ENCODE measurements around the gene AP1G1. TPM values are rescaled to one million over a fixed set of nuclear protein-coding genes. Genes with fewer than 3 reads are reported as not detected.
"Not testable (repeated sequence)": the region's sequence is repeated elsewhere in the genome, so short reads cannot be mapped to it uniquely, and the experiment has no call there.

The AP1G1 gene
- polyA plus RNA-seq, 2 donors = 16.9 to 23.5 TPM

DNA sequence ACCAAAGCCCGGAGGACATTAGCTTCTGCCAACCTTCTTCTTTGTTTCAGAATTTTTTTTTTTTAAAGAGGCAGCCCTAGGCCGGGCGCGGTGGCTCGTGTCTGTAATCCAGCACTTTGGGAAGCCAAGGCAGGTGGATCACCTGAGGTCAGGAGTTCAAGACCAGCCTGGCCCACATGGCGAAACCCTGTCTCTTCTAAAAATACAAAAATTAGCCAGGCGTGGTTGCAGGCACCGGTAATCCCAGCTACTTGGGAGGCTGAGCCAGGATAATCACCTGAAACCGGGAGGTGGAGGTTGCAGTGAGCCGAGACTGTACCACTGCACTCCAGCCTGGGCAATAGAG lies 8.5 kb upstream of the AP1G1 start:
- H3K4me1 ChIP-seq (ENCODE audit: control insufficient read depth in 2 of 2, insufficient read depth in 2 of 2, low read length in 1 of 2); H3K4me3 ChIP-seq (ENCODE audit: low read depth in 1 of 2, low read length in 2 of 2); H3K9me3 ChIP-seq (ENCODE audit: control insufficient read depth in 2 of 2, insufficient read depth in 1 of 2, low read depth in 1 of 2, low read length in 1 of 2); H3K36me3 ChIP-seq (ENCODE audit: control insufficient read depth in 2 of 2, insufficient read depth in 2 of 2, low read length in 1 of 2); H3K27me3 ChIP-seq (ENCODE audit: control insufficient read depth in 1 of 2, insufficient read depth in 2 of 2, low read length in 2 of 2): not testable (repeated sequence)
- peak overlapping the region; percentile 57 to 68 for H3K27ac ChIP-seq (ENCODE audit: low read depth in 2 of 2, low read length in 1 of 2)
- WGBS, 2 donors = 45 to 61% methylated on average over 10 of the region's 10 CpGs

GRCh38 chr16:71811261-71811803 lies 2.7 kb upstream of the AP1G1 start:
- H3K4me1 ChIP-seq (ENCODE audit: control insufficient read depth in 2 of 2, insufficient read depth in 2 of 2, low read length in 1 of 2) = no peaks in the 10 kb centered on the region
- no peaks in the 10 kb centered on the region for H3K27me3 ChIP-seq (ENCODE audit: control insufficient read depth in 1 of 2, insufficient read depth in 2 of 2, low read length in 2 of 2)
- 74 to 85% methylated on average over 5 of the region's 5 CpGs for WGBS, 2 donors
- no peaks in the 10 kb centered on the region for H3K36me3 ChIP-seq (ENCODE audit: control insufficient read depth in 2 of 2, insufficient read depth in 2 of 2, low read length in 1 of 2)
- no peak overlapping the region for H3K4me3 ChIP-seq (ENCODE audit: low read depth in 1 of 2, low read length in 2 of 2)
- H3K27ac ChIP-seq (ENCODE audit: low read depth in 2 of 2, low read length in 1 of 2) = no peak overlapping the region
- H3K9me3 ChIP-seq (ENCODE audit: control insufficient read depth in 2 of 2, insufficient read depth in 1 of 2, low read depth in 1 of 2, low read length in 1 of 2) = no peaks in the 10 kb centered on the region

DNA sequence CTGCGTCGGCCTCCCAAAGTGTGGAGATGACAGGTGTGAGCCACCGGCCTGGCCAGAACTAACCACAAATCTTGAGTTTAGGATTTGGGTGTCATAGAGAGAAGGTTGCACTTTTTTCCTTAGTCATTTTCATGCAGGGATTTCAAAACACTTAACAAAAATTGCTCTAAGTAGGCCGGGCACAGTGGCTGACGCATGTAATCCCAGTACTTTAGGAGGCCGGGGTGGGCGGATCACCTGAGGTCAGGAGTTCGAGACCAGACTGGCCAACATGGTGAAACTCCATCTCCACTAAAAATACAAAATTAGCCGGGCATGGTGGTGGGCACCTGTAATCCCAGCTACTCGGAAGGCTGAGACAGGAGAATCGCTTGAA lies 1.5 kb upstream of the AP1G1 start:
- not testable (repeated sequence) for H3K36me3 ChIP-seq (ENCODE audit: control insufficient read depth in 2 of 2, insufficient read depth in 2 of 2, low read length in 1 of 2); H3K9me3 ChIP-seq (ENCODE audit: control insufficient read depth in 2 of 2, insufficient read depth in 1 of 2, low read depth in 1 of 2, low read length in 1 of 2); H3K4me3 ChIP-seq (ENCODE audit: low read depth in 1 of 2, low read length in 2 of 2); H3K27me3 ChIP-seq (ENCODE audit: control insufficient read depth in 1 of 2, insufficient read depth in 2 of 2, low read length in 2 of 2); H3K4me1 ChIP-seq (ENCODE audit: control insufficient read depth in 2 of 2, insufficient read depth in 2 of 2, low read length in 1 of 2)
- WGBS, 2 donors = 85 to 91% methylated on average over 11 of the region's 11 CpGs
- H3K27ac ChIP-seq (ENCODE audit: low read depth in 2 of 2, low read length in 1 of 2) = peak overlapping the region in 1 of 2 donors; percentile 31

- no peaks in the 10 kb centered on the region for H3K27me3 ChIP-seq (ENCODE audit: control insufficient read depth in 1 of 2, insufficient read depth in 2 of 2, low read length in 2 of 2)
- no peaks in the 10 kb centered on the region for H3K36me3 ChIP-seq (ENCODE audit: control insufficient read depth in 2 of 2, insufficient read depth in 2 of 2, low read length in 1 of 2)
- H3K4me3 ChIP-seq (ENCODE audit: low read depth in 1 of 2, low read length in 2 of 2) = peak overlapping the region; percentile 78 to 98
- H3K4me1 ChIP-seq (ENCODE audit: control insufficient read depth in 2 of 2, insufficient read depth in 2 of 2, low read length in 1 of 2) = no peaks in the 10 kb centered on the region
- 0% methylated on average over 44 of the region's 44 CpGs for WGBS, 2 donors
- H3K27ac ChIP-seq (ENCODE audit: low read depth in 2 of 2, low read length in 1 of 2) = peak overlapping the region; percentile 99
- no peaks in the 10 kb centered on the region for H3K9me3 ChIP-seq (ENCODE audit: control insufficient read depth in 2 of 2, insufficient read depth in 1 of 2, low read depth in 1 of 2, low read length in 1 of 2)
Observed at GRCh38 chr16:71807905-71808592, 585 bp downstream of the AP1G1 start.

GRCh38 chr16:71803305-71803690 lies 5.3 kb downstream of the AP1G1 start:
- no peaks in the 10 kb centered on the region for H3K9me3 ChIP-seq (ENCODE audit: control insufficient read depth in 2 of 2, insufficient read depth in 1 of 2, low read depth in 1 of 2, low read length in 1 of 2)
- 64 to 97% methylated on average over 1 of the region's 1 CpG for WGBS, 2 donors
- H3K27me3 ChIP-seq (ENCODE audit: control insufficient read depth in 1 of 2, insufficient read depth in 2 of 2, low read length in 2 of 2) = no peaks in the 10 kb centered on the region
- no peaks in the 10 kb centered on the region for H3K36me3 ChIP-seq (ENCODE audit: control insufficient read depth in 2 of 2, insufficient read depth in 2 of 2, low read length in 1 of 2)
- no peak overlapping the region for H3K4me3 ChIP-seq (ENCODE audit: low read depth in 1 of 2, low read length in 2 of 2)
- H3K4me1 ChIP-seq (ENCODE audit: control insufficient read depth in 2 of 2, insufficient read depth in 2 of 2, low read length in 1 of 2) = no peaks in the 10 kb centered on the region
- no peak overlapping the region for H3K27ac ChIP-seq (ENCODE audit: low read depth in 2 of 2, low read length in 1 of 2)

DNA sequence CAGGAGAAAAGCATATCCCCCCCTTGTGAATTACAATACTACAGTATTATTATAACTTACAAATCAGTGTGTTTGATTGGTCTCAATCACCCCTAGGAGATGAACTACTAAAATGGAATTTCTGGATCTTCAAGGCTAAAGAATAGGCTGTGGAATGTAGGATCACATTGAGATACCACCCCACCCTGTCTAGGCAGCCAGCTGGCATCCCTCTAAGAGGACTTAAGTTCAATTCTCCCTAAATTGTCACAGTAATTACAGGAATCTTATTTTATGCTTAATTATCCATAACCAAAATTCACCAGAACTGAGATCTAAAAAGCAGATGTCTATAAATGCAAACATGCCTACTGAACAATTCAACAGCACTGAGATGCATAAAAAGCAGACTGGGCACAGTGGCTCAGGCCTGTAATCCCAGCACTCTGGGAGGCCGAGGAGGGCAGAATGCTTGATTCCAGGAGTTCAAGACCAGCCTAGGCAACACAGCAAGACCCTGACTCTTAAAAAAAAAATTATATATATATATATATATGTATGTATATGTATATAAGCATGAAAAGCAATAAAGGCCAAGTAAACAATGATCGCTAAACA lies 12.0 kb downstream of the AP1G1 start:
- H3K27me3 ChIP-seq (ENCODE audit: control insufficient read depth in 1 of 2, insufficient read depth in 2 of 2, low read length in 2 of 2) = no peaks in the 10 kb centered on the region
- WGBS, 2 donors = 84% methylated on average over 2 of the region's 2 CpGs

GRCh38 chr16:71794943-71795342 lies 13.7 kb downstream of the AP1G1 start:
- Histone ChIP-seq H3K36me3 (ENCODE audit: control insufficient read depth in 2 of 2, insufficient read depth in 2 of 2, low read length in 1 of 2) (no peaks in the 10 kb centered on the region), H3K27me3 (ENCODE audit: control insufficient read depth in 1 of 2, insufficient read depth in 2 of 2, low read length in 2 of 2) (no peaks in the 10 kb centered on the region), H3K4me3 (ENCODE audit: low read depth in 1 of 2, low read length in 2 of 2) (no peak overlapping the region), H3K9me3 (ENCODE audit: control insufficient read depth in 2 of 2, insufficient read depth in 1 of 2, low read depth in 1 of 2, low read length in 1 of 2) (no peaks in the 10 kb centered on the region), H3K27ac (ENCODE audit: low read depth in 2 of 2, low read length in 1 of 2) (no peak overlapping the region), H3K4me1 (ENCODE audit: control insufficient read depth in 2 of 2, insufficient read depth in 2 of 2, low read length in 1 of 2) (peaks cover 0 to 3% of the 10 kb centered on the region in 2 donors)
- 35 to 36% methylated on average over 1 of the region's 1 CpG for WGBS, 2 donors

More for the DNA sequence above, 12.0 kb downstream of the AP1G1 start:
- Histone ChIP-seq H3K36me3 (ENCODE audit: control insufficient read depth in 2 of 2, insufficient read depth in 2 of 2, low read length in 1 of 2) (no peaks in the 10 kb centered on the region), H3K9me3 (ENCODE audit: control insufficient read depth in 2 of 2, insufficient read depth in 1 of 2, low read depth in 1 of 2, low read length in 1 of 2) (no peaks in the 10 kb centered on the region), H3K4me3 (ENCODE audit: low read depth in 1 of 2, low read length in 2 of 2) (no peak overlapping the region), H3K27ac (ENCODE audit: low read depth in 2 of 2, low read length in 1 of 2) (no peak overlapping the region), H3K4me1 (ENCODE audit: control insufficient read depth in 2 of 2, insufficient read depth in 2 of 2, low read length in 1 of 2) (peaks cover 0 to 3% of the 10 kb centered on the region in 2 donors)

GRCh38 chr16:71794018-71794417 lies 14.6 kb downstream of the AP1G1 start:
- H3K27me3 ChIP-seq (ENCODE audit: control insufficient read depth in 1 of 2, insufficient read depth in 2 of 2, low read length in 2 of 2) = no peaks in the 10 kb centered on the region
- no peak overlapping the region for H3K4me3 ChIP-seq (ENCODE audit: low read depth in 1 of 2, low read length in 2 of 2)
- peaks cover 0 to 3% of the 10 kb centered on the region in 2 donors for H3K4me1 ChIP-seq (ENCODE audit: control insufficient read depth in 2 of 2, insufficient read depth in 2 of 2, low read length in 1 of 2)
- H3K27ac ChIP-seq (ENCODE audit: low read depth in 2 of 2, low read length in 1 of 2) = no peak overlapping the region
- no peaks in the 10 kb centered on the region for H3K9me3 ChIP-seq (ENCODE audit: control insufficient read depth in 2 of 2, insufficient read depth in 1 of 2, low read depth in 1 of 2, low read length in 1 of 2)
- WGBS, 2 donors = 84 to 89% methylated on average over 1 of the region's 1 CpG
- H3K36me3 ChIP-seq (ENCODE audit: control insufficient read depth in 2 of 2, insufficient read depth in 2 of 2, low read length in 1 of 2) = peaks cover 2% of the 10 kb centered on the region in 2 donors

DNA sequence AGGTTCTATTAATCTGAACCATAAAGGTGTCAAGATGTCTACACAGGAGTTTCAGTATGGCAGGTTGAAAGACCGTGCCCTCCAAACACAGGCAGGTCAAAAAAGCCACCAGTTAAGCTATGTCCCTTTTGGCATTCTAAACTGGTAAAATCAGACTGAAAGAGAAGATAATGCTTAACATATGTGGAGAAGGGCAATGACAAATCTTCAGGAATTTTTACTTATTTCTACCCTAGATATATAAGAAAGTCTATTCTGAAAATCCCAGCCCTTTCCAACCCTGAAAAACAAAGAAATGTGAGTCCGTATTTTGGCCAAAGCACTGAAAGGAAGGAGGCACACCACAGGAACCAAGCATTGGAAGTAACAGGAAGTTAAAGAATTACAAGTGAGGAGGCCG lies 16.5 kb downstream of the AP1G1 start:
- H3K27me3 ChIP-seq (ENCODE audit: control insufficient read depth in 1 of 2, insufficient read depth in 2 of 2, low read length in 2 of 2) = no peaks in the 10 kb centered on the region
- H3K36me3 ChIP-seq (ENCODE audit: control insufficient read depth in 2 of 2, insufficient read depth in 2 of 2, low read length in 1 of 2) = peaks cover 4 to 6% of the 10 kb centered on the region in 2 donors
- no peak overlapping the region for H3K4me3 ChIP-seq (ENCODE audit: low read depth in 1 of 2, low read length in 2 of 2)
- no peak overlapping the region for H3K27ac ChIP-seq (ENCODE audit: low read depth in 2 of 2, low read length in 1 of 2)
- H3K4me1 ChIP-seq (ENCODE audit: control insufficient read depth in 2 of 2, insufficient read depth in 2 of 2, low read length in 1 of 2) = peaks cover 0 to 3% of the 10 kb centered on the region in 2 donors
- H3K9me3 ChIP-seq (ENCODE audit: control insufficient read depth in 2 of 2, insufficient read depth in 1 of 2, low read depth in 1 of 2, low read length in 1 of 2) = no peaks in the 10 kb centered on the region
- 80% methylated on average over 3 of the region's 3 CpGs for WGBS, 2 donors

DNA sequence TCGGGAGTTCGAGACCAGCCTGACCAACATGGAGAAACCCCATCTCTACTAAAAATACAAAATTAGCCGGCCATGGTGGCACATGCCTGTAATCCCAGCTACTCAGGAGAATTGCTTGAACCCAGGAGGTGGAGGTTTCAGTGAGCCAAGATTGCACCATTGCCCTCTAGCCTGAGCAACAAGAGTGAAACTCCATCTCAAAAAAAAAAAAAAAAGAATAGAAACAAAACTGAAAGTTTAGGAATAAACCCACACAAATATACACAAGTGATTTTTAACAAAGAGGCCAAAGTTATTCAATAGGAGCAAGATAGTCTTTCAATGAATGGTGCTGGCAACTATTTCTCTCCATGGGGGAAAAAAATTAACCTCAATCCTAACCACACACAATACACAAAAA lies 18.3 kb downstream of the AP1G1 start:
- H3K4me1 ChIP-seq (ENCODE audit: control insufficient read depth in 2 of 2, insufficient read depth in 2 of 2, low read length in 1 of 2) = not testable (repeated sequence)

More for the DNA sequence above, 18.3 kb downstream of the AP1G1 start:
- WGBS, 2 donors = 94 to 95% methylated on average over 3 of the region's 3 CpGs
- H3K36me3 ChIP-seq (ENCODE audit: control insufficient read depth in 2 of 2, insufficient read depth in 2 of 2, low read length in 1 of 2); H3K9me3 ChIP-seq (ENCODE audit: control insufficient read depth in 2 of 2, insufficient read depth in 1 of 2, low read depth in 1 of 2, low read length in 1 of 2); H3K4me3 ChIP-seq (ENCODE audit: low read depth in 1 of 2, low read length in 2 of 2); H3K27me3 ChIP-seq (ENCODE audit: control insufficient read depth in 1 of 2, insufficient read depth in 2 of 2, low read length in 2 of 2); H3K27ac ChIP-seq (ENCODE audit: low read depth in 2 of 2, low read length in 1 of 2): not testable (repeated sequence)
